GM19099 (cell line): ENCODE results near the gene USP9Y.

Source experiments
- POLR2A ChIP-seq: IDR thresholded peaks from 3 replicates; pipeline ENCODE4 v1.6.1; 2011; ENCODE audit warnings: low read depth; ENCODE audit not compliant: insufficient read length; ENCODE audit errors: extremely low read depth

Gene USP9Y

DNA sequence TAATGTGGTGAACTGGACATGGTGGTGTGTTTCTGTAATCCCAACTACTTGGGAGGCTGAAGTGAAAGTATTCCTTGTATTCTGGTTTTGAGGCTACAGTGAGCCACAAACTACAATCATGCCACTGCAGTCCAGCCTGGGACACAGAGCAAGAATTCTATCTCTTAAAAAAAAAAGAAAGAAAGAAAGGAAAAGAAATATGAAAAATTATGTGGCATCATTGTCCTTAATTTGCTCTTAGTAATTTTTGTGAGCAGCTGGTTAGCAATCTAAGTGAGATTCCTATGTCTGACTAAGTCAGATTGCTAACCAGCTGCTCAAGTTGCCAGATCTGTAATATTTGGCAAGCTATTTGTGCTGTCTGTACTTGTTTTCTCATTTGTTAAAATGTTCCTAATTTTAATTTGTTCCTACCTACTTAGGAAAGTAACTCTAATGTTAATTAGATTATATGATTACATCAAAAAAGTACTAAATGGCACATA lies 154.8 kb downstream of the USP9Y start:
- no peak for TF ChIP-seq POLR2A

DNA sequence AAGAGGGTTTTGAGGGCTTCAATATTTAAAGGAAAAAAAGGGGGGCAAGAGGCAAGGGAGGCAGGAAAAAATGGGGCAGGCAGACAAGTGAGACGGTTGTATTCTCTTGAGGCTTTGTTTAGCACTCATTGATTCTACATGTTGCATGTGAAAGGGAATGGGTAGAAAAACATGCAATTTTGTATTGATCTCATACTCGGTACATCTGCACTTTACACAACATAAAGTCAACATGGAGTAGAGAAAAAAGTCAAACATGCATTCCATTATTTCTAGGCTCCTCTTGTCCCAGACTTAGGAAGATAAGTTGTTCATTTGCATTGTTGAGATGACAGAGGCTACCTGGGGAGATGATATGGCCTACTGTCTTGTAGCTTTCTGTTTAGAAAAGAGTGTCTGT lies 166.9 kb downstream of the USP9Y start:
- TF ChIP-seq POLR2A, result no peak

DNA sequence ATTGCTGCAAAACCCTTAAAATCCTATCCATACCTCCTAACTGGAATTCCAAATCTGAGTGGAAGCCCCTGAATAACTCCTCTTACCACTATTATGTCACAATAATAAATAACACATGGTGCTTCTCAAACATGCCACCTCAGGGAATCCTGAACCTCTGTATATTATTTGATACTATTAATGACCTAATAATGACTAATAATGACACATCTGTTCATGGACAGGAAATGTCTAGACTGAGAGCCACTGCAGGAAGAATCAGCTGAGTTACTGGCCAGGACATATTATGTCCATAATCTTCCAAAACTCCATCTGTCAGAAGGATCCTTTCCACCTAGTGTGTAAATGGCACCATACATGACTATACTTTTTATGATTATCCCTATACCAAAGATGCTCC lies 195.9 kb downstream of the USP9Y start:
- no peak for TF ChIP-seq POLR2A

DNA sequence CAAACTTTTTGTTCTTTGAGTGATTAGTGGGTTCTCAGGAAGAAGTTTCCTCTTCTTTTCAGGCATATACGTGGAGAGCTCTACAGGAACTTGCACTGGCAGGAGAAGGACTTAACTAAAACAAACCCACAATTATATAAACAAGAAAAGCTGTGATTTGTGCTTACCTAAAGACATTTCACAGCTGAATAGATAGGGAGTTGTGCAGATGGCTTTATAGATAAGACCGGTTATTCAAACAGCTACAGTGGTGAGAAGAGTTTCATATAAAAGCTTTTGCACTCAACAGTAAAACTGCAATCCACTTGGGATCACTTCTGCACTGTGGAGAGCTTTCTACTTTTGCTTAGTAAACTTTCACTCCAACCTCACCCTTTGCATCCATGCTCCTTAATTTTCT lies 197.6 kb downstream of the USP9Y start:
- no peak for TF ChIP-seq POLR2A

DNA sequence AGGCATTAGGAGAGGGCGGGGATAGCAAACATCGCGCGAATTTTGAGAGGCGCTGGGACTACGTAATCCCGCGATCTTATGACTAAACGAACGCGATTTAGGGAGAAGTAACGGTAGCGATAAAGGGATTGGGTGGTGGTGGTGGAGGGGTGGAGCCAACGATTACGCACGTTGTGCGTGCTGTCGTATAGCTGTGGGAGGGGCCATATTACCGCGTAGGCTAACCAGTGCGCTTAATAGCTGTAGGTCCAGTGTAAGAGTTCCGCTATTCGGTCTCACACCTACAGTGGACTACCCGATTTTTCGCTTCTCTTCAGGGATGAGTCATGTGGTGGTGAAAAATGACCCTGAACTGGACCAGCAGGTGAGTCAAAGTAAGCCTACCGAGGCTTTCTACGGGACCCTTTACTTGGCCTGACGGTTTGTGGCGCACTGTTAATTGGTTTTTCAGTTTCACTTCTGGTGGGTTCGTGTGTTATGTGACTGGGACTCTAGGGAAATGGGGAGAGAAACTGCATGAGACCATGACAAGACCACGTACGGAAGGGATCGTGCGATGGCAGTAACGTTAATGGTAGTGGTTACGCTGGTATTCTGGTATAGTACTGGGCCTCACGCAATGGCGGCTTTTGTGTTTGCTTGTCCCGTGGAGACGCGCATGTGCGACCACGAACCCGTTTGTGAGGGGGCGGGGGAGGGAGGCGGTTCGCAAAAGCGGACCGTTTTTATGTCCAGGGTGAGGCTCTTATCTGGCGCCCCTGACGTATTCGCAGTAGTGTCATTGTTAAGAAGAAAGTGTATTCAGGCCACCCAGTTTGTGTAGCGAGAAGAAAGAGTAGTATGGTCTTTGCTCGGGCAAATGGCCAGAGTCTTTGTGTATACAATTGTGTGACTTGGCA lies 203.8 kb downstream of the USP9Y start, which contains the start of gene DDX3Y:
Gene DDX3Y (plus strand): TSS at position 251 of the 899 bp plus-strand sequence. CDS start 69 bp downstream, at position 320.
- no peak for TF ChIP-seq POLR2A

- no peak for TF ChIP-seq POLR2A
These were observed 204.5 kb downstream of the USP9Y start for GRCh38 chrY:12905517-12905872.

DNA sequence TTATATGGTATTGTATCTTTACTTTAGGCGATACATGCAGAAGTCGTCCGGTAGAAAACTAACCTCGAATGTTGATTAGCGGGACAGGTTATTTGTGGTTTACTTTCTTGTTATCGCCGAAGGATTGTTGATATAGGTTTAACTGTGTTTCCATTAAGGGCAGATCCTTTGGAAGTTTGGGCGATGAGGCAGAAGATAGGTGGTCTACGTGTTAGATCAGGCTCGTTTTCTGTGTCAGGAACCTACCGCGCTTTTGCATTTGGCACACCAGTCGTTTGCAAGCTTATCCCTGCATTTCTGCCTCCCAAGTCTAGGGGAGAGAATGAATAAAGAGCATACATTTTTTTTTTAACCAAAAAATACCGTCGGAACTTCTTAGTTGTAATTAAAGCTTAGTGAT lies 204.9 kb downstream of the USP9Y start:
- TF ChIP-seq POLR2A, result no peak
